Calu3 (cell line): Measurements from ENCODE around the gene MCAM. TPM values are rescaled to one million over a fixed set of nuclear protein-coding genes. Genes with fewer than 3 reads are reported as not detected.

Experiments
- Bru-seq: library from RNA; stranded (reverse); fragments of 400-500 nt; gene quantifications from one replicate; lab custom pipeline; 2021; lab: Mats Ljungman, UMichigan
- BruChase-seq, 2 experiments: library from RNA; stranded (reverse); fragments of 400-500 nt; gene quantifications; one replicate each; lab custom pipeline; 2021; lab: Mats Ljungman, UMichigan
- BruUV-seq: library from RNA; stranded (reverse); fragments of 400-500 nt; replicated peaks from 2 replicates; lab custom pipeline; 2021; lab: Mats Ljungman, UMichigan
- CTCF ChIA-PET: fragments of 300-600 bp; sonication (Branson Sonifier 250); formaldehyde crosslinking; loops from one replicate; lab custom pipeline; 2022; ENCODE audit warnings: antibody characterized with exemption; lab: Charles Lee
- DNase-seq: peaks from one replicate; pipeline ENCODE4 v3.0.0; 2022
- H3K27ac Mint-ChIP-seq: one replicate; pipeline ENCODE4 v1.8.0; 2022; ENCODE audit warnings: mixed read lengths; ENCODE audit not compliant: unreplicated experiment
- H3K27me3 Mint-ChIP-seq: one replicate; pipeline ENCODE4 v1.8.0; 2022; ENCODE audit warnings: mixed read lengths; ENCODE audit not compliant: unreplicated experiment
- H3K36me3 Mint-ChIP-seq: one replicate; pipeline ENCODE4 v1.8.0; 2022; ENCODE audit warnings: mild to moderate bottlenecking, moderate library complexity, mixed read lengths; ENCODE audit not compliant: insufficient read depth, unreplicated experiment
- H3K4me1 Mint-ChIP-seq: one replicate; pipeline ENCODE4 v1.8.0; 2022; ENCODE audit warnings: mild to moderate bottlenecking, low read depth, mixed read lengths; ENCODE audit not compliant: unreplicated experiment
- H3K4me3 Mint-ChIP-seq: one replicate; pipeline ENCODE4 v1.8.0; 2022; ENCODE audit warnings: mild to moderate bottlenecking, low read depth, moderate library complexity, mixed read lengths; ENCODE audit not compliant: unreplicated experiment
- H3K9me3 Mint-ChIP-seq: one replicate; pipeline ENCODE4 v1.8.0; 2022; ENCODE audit warnings: low read depth, mixed read lengths; ENCODE audit not compliant: unreplicated experiment
- intact Hi-C: fragments of 100-400 bp; cut with micrococcal nuclease; formaldehyde crosslinking; loops from one replicate; pipeline ENCODE4 v1.10.0; 2022; ENCODE audit not compliant: unreplicated experiment
- long read RNA-seq: library from polyadenylated mRNA; stranded (forward); transcript quantifications from one replicate; pipeline ENCODE4 v2.0.0, GENCODE V29; 2022
- total RNA-seq: library from RNA; stranded (reverse); gene quantifications from 2 replicates; pipeline ENCODE4 v1.2.3, GENCODE V29; 2022
- TF ChIP-seq, protein P1 (sequence below): fragments of 200-600 bp; IDR thresholded peaks from one replicate; pipeline ENCODE4 v1.8.0; 2022; ENCODE audit warnings: antibody characterized with exemption; ENCODE audit not compliant: unreplicated experiment

Gene MCAM, protein sequence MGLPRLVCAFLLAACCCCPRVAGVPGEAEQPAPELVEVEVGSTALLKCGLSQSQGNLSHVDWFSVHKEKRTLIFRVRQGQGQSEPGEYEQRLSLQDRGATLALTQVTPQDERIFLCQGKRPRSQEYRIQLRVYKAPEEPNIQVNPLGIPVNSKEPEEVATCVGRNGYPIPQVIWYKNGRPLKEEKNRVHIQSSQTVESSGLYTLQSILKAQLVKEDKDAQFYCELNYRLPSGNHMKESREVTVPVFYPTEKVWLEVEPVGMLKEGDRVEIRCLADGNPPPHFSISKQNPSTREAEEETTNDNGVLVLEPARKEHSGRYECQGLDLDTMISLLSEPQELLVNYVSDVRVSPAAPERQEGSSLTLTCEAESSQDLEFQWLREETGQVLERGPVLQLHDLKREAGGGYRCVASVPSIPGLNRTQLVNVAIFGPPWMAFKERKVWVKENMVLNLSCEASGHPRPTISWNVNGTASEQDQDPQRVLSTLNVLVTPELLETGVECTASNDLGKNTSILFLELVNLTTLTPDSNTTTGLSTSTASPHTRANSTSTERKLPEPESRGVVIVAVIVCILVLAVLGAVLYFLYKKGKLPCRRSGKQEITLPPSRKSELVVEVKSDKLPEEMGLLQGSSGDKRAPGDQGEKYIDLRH
- 11.1 and 25.1 TPM in 2 replicates for total RNA-seq
- Bru-seq, nascent RNA, result percentile 44 among the genes with signal in this experiment
- percentile 76 among the genes with signal in this experiment for BruChase-seq, experiment 1, labeled RNA remaining after a 6-hour chase
- percentile 67 among the genes with signal in this experiment for BruChase-seq, experiment 2, labeled RNA remaining after a 2-hour chase
- long read RNA-seq, partial matches to known transcripts, result 2 of 11 reads
- long read RNA-seq, other reads (novel, unspliced or antisense), result 5 of 11 reads

DNA sequence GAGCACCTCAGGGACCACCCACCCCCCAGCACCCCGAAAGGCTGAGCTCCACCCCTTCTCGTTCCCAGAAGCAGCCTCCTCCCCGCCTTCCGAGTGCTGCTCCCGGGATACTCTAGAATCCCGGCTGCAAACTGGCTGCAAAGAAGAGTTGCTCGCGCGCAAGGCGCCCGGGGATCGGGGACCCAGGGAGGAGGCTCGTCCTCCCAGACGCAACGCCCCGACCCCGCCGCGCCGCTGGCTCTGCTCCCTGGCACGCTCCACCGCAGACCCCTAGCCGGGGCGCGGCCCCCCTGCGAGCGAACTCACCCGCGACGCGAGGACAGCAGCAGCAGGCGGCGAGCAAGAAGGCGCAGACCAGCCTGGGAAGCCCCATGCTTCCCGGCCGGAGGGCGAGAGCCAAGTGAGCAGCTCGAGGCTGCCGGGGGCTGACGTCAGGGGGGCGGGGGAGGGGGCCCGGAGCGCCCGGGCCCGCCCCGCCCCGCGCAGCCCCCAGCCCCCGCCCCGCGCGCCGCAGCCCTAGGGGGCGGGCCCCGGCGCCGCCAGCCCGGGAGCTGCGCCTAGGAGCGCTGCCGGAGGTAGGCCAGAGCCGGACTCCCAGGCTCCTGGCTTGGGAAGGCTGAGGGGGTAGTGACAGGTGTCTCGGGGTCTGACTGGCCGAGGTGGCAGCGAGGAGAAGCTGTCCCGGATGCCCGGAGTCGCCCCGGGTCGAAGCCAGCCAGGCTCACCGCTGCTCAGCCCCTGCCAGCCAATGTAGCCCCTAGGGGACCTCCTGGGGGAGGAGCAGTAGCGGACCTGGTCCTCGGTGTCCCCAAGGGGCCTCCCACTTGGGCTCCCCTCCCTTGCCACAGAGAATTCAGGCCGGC is at the start of gene MCAM:
MCAM (minus strand) TSS at position 402 of the 863 bp plus-strand sequence; CDS start at position 373, 29 bp downstream.
- H3K36me3 Mint-ChIP-seq, result peaks cover 17% of the 10 kb centered on the region
- H3K9me3 Mint-ChIP-seq, result no peaks in the 10 kb centered on the region
- CTCF ChIA-PET, result no interaction called here
- TF ChIP-seq, protein P1, sequence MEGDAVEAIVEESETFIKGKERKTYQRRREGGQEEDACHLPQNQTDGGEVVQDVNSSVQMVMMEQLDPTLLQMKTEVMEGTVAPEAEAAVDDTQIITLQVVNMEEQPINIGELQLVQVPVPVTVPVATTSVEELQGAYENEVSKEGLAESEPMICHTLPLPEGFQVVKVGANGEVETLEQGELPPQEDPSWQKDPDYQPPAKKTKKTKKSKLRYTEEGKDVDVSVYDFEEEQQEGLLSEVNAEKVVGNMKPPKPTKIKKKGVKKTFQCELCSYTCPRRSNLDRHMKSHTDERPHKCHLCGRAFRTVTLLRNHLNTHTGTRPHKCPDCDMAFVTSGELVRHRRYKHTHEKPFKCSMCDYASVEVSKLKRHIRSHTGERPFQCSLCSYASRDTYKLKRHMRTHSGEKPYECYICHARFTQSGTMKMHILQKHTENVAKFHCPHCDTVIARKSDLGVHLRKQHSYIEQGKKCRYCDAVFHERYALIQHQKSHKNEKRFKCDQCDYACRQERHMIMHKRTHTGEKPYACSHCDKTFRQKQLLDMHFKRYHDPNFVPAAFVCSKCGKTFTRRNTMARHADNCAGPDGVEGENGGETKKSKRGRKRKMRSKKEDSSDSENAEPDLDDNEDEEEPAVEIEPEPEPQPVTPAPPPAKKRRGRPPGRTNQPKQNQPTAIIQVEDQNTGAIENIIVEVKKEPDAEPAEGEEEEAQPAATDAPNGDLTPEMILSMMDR, result no peak
- H3K4me3 Mint-ChIP-seq, result peak within 1 kb of the TSS; percentile 68
- H3K27ac Mint-ChIP-seq, result no peak within 1 kb of the TSS
- intact Hi-C loops, result no loop called here
- no peaks in the 10 kb centered on the region for H3K4me1 Mint-ChIP-seq
- no TSS peak for BruUV-seq
- no peak for DNase-seq
- peaks cover 21% of the 10 kb centered on the region for H3K27me3 Mint-ChIP-seq

DNA sequence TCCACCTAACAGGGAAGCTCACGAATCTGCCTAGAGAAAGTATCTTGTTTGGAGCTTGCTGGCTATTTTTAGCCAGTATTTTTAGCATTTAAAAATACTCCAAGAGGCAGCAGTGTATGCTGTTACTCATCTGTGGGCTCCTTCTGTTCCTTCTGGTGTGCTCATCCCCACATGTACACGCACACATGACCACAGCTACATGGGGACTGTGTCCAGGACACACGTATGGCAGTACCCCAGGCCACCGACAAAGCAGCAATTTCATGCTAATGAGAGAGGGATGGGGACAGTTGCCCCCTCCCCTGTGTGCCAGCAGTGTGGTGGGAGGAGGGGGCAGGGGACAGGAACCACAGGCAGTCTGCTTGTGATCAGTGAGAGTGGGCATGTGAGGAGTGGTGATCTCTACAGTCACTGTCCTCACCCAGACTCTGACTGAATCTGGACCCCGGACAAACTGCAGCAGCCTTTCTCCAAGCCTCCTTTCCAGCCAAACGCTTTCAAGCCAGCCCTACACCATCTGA is 48.2 kb upstream of the MCAM start:
- Mint-ChIP-seq H3K27ac (no peak overlapping the region), H3K4me3 (no peak overlapping the region), H3K36me3 (no peaks in the 10 kb centered on the region), H3K4me1 (peaks cover 18% of the 10 kb centered on the region), H3K27me3 (peaks cover 13% of the 10 kb centered on the region), H3K9me3 (no peaks in the 10 kb centered on the region)
- TF ChIP-seq, protein P1, result no peak
- CTCF ChIA-PET, result no interaction called here
- intact Hi-C loops, result no loop called here
- BruUV-seq, result no TSS peak
- DNase-seq, result no peak

DNA sequence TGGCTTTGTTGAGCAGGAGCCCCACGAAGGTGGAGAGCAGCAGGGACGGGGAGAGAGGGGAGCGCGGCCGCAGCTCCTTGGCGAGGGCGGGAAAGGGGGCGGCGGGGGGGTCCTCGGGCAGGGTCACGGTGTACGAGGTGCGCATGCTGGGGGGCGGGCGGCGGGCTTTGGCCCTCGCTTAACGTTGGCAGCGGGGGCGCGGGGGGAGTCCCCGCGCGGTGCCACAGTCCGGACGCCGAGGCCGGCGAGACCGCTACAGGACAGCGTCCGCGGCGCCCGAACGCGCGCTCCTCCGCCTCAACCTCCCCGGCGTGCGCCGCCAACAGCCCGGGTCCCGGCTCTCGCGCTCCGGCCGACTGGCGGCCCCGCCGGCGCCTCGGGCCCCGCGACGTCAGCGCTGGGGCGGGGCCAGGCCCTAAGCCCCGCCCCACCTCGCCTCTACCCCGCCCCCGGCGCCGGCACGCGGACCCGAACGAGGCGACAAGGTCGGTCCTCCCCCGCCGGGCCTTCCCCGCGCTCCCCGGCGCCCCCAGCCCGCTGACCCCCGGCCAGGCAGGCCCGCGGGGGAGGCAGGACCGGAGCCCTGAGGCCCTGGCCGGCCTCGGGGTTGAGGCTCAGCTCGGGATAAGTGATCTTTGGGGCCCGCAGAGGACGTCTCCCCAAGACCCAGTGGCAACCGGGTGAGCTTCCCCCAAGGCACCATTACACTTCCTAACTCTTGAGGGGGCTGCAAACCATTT is 47.1 kb upstream of the MCAM start:
- Mint-ChIP-seq H3K4me1 (peaks cover 9% of the 10 kb centered on the region), H3K9me3 (no peaks in the 10 kb centered on the region), H3K27ac (no peak overlapping the region), H3K4me3 (peak overlapping the region; percentile 18), H3K36me3 (no peaks in the 10 kb centered on the region), H3K27me3 (peaks cover 13% of the 10 kb centered on the region)
- DNase-seq, result peak; percentile 29
- intact Hi-C loops, result no loop called here
- TF ChIP-seq, protein P1, result no peak
- CTCF ChIA-PET, result no interaction called here
- BruUV-seq, result no TSS peak
